Fibroblast of skin of left biceps (primary cell): Measurements from ENCODE around the gene NRSN1.
"Not testable (repeated sequence)": the region's sequence is repeated elsewhere in the genome, so short reads cannot be mapped to it uniquely, and the experiment has no call there.

Experiments
- DNase-seq, 2 experiments: peaks; one replicate each; pipeline ENCODE4 v3.0.0-alpha.2; 2013; ENCODE audit warnings: low read depth in 2 of 2

The NRSN1 gene

DNA sequence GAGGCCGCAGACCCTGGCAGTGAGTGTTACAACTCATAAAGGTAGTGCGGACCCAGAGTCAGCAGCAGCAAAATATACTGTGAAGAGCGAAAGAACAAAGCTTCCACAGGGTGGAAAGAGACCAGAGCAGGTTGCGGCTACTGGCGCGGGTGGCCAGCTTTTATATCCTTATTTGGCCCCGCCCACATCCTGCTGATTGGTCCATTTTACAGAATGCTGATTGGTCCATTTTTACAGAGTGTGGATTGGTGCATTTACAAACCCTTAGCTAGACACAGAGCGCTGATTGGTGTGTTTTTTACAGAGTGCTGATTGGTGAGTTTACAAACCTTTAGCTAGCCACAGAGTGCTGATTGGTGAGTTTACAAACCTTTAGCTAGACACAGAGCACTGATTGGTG is 16.7 kb downstream of the NRSN1 start:
- not testable (repeated sequence) for DNase-seq

- DNase-seq = no peak
Measured at GRCh38 chr6:24145690-24146131, 19.7 kb downstream of the NRSN1 start.

DNA sequence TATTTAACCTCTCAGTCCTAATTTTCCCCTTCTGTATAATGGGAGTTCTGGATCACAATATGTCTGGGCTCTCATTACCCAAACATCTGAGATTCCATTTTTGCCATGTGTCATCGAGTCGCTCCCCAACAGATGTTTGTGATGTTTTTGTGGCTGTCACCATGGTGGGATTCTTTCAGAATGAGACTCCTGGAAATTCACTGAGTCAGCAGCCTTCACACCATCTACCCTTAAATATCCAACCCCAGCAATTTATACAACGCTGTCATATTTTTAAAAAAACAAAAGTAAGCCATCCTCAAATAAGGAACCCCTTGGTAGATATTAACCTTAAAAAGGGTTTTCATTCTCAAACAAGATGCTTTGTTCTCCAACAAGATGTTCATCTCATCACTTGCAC is 20.9 kb downstream of the NRSN1 start:
- DNase-seq = no peak

DNA sequence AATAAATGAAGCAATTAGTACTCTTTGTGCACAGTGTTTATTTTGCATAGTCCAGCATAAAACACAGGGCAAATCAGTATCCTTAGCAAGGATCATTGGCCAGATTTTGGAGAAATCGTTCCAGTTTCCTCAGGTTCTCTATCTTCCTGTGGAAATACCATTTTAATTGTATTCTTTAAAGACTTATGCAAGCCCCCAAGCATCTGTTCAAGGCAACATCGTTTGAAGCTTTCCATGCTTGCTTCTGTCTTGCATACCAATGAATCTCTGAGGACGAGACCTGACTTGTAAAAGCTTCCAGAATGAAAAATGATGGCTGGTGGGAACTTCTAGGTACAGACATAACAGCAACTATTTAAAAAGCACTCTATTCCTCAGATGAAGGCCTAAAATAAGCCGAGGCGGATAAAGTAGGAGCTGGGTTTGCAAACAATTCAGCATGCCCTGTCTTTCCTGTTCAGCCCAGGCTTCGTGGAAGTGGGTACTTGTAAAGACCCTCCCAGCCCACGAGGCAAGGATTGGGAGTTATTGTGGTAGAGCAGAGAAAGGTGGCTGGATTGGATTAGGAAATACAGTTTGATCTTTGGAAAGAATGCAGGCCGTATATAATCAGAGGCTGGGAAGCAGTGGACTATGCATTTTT is 21.6 kb downstream of the NRSN1 start:
- no peak for DNase-seq

DNA sequence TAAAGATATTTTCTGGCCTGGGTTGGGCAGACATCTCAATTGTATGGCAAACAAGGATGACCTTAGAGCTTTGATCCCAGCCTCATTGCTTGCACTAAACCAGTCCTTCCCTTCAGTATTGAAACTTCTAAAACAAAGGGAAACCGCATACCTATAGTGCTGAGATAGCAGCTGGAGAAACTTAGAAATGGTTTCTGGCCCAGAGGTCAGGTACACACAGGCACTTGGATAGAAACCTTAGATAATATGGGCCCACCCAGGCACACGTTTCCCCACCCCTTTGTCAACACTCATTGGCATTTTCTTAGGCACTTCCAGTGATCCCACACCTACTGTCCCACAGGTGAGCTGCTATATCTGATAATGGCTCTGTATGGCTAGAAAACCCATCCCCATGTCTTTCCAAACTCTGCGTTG is 22.1 kb downstream of the NRSN1 start:
- DNase-seq = no peak

DNA sequence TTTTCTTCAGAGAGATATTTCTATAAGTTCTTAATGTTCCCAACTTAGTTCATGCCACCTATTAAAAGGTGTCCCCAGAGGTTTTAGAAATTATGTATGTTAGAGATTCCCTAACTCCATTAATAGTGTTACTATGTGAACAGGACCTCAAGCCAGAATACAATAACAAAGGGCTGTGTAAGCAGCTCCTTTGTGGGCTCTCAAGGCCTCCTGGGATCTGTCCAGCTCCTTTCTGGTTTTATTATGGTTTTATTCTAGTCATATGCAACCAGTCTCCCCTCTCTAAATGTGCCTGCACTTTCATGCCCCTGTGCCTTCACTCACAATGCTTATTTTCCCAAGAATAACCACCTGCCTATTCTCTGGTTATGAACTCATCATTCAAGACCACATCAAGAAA is 22.7 kb downstream of the NRSN1 start:
- DNase-seq = no peak

- no peak for DNase-seq
Measured at GRCh38 chr6:24149296-24149695, 23.3 kb downstream of the NRSN1 start.

DNA sequence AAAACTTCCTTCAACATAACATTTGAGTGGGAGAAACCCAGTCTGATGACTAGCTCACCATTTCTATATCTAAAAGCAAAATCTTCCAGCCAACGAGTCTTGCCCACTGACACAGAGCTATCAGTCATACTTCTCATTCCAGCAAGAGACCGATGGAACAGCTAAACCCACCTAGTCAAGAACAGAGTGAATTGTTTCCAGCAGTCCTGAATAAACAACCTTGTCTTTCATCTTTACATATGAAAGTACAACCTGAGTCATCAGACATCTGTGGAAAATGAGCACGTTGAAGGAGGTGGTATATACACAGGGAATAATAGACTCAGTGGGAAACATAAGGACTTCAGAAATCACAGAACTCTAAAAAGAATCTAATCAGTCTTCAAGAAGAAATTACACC is 23.8 kb downstream of the NRSN1 start:
- no peak for DNase-seq

- DNase-seq = no peak
Measured at GRCh38 chr6:24152014-24152413, 26.0 kb downstream of the NRSN1 start.

DNA sequence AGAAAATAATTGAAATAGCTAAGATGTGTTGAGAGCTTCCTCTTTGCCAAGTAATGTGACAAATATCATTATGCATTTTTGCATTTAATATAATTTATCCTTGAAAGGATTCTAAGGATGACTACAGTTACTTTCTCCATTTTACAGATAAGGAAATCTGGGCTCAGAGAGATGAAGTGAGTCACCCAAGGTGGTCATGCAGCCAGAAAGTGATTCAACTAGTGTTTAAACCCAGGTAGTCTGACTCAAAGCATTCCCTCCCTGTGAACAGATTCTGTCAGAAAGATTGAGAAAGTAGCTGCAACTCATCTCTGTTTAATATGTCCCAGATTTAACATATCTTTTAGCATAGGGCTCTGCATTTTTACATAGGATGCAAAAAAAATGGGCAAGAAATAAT is 28.1 kb downstream of the NRSN1 start:
- no peak for DNase-seq

- no peak for DNase-seq
Measured at GRCh38 chr6:24157886-24158285, 31.9 kb downstream of the NRSN1 start.

- no peak for DNase-seq
Measured at GRCh38 chr6:24183584-24183983, 57.6 kb downstream of the NRSN1 start.

DNA sequence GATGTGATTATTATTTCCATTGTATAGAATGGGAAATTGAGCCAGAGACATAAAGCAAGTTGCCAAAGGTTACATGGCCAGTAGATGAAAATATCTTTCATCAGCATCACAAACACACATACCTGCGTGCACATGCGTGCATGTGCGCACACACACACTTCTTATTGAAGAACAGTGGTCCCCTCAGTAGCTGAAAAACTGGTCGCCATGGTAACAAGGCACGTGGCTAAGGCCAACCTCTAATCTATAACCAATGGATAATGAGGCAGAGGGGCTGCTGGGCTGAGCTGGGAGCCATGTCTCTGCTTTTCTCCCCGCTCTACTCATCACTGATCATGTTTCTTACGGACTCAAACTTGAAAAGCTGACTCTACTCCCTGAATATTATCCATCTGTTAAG is 60.3 kb downstream of the NRSN1 start:
- DNase-seq = no peak

DNA sequence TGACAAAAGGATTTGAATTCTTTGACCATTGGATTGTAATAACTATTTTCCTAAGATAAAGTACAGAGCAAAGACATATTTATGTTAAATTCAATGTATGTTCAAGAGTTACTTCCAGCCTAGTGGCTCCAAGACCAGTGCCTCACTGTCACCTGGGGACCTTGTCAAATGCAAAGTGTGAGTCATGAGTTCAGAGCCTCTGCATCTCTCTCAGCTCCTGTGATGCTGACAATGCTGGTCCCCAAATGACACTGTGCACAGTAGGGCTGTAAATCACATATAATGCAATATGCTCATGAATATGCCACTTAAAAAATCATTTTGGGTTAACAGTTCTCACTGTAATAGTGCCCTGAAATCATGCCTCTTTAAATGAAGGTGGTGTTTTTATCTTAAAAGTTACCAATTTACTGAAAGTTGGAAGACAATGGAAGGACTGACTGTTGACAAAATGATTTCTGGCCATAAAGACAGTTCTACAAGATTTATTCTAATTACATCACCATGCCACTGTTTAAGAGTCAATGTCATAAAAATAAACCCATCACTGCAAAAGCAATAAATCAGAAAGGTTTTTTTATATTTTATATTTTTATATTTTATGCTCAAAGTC is 62.1 kb downstream of the NRSN1 start:
- no peak for DNase-seq

- DNase-seq = no peak
Measured at GRCh38 chr6:24188578-24189080, 62.6 kb downstream of the NRSN1 start.

GRCh38 chr6:24191346-24191745 is 65.3 kb downstream of the NRSN1 start:
- DNase-seq = no peak

- no peak for DNase-seq
Measured at GRCh38 chr6:24193364-24193763, 67.3 kb downstream of the NRSN1 start.

DNA sequence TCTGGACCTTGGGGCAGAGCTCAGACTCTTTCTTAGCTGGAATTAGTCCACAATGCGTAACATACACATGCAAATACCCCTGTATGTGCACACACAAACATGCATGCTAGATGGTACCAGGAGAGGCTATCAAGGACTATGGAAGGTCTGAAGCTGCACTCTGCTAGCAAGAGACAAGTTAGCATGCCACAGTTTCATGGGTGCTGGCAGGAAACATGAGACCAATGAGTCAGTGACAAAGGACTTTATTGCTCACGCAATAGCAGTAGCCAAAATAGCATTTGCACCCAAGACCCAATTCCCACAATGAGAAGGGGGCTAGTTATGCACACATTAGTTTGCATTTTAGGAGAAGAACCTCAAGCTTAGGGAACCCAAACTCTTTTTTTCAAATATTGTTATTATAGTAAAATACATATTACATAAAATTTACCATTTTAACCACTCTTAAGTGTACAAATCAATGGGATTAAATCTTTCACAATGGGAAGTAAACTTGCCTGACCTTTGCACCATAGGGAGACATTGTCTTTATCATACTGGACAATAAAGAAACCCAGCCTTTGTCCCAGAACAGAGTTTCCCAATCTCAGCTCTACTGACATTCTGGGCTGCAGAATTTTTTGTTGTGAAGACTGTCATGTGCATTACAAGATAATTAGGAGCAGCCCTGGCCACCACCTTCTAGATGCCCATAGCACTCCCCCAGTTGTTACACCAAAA is 69.1 kb downstream of the NRSN1 start:
- DNase-seq = no peak

DNA sequence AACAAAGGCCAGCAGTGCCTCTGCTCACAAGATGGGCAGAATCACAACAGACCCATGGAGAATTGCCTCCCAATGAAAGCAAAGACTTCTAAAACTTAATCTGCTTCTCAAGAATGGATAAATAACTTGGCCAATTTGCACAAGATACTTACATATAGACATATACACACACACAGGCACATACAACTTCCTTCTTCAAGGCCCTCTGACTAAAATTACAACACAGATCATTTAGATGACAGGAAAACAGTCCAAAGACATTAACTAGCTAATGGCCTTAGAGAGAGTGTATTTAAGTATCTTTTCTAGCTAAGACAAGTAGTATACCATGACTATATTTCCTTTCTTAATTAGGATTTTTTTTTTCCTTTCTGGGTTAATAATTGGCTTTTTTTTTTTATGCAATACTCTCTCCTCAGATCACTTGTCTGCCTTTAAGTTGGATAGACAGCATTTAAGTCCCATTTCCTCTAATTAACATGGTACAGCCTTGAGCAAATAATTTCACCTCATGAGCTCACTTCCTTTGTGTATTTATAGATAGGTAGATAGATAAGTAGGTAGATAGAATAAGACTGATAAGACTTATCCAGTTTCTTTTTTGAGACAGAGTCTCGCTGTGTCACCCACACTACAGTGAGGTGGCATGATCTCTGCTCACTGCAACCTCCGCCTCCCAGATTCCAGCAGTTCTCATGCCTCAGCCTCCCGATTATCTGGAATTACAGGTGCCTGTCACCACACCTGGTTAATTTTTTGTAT is 70.0 kb downstream of the NRSN1 start:
- no peak for DNase-seq
